ENCODE results near the gene KLHL30. TPM values are rescaled to one million over a fixed set of nuclear protein-coding genes. Genes with fewer than 3 reads are reported as not detected.

Gene KLHL30
- total RNA-seq, 1 experiment from 2014 or later = not detected

- WGBS (ENCODE audit: extremely low coverage, insufficient read length, low lambda C conversion rate) = no CpG with 5 or more reads among the region's 2 CpGs
- no peak overlapping the region for H3K27ac Mint-ChIP-seq
- no peak overlapping the region for H3K23ac ChIP-seq (ENCODE audit: insufficient read length, low read depth, low read length)
These were observed 12.1 kb upstream of the KLHL30 start for GRCh38 chr2:238126338-238126737.

More at GRCh38 chr2:238126338-238126737, 12.1 kb upstream of the KLHL30 start:
- no peak overlapping the region for H3K27ac ChIP-seq (ENCODE audit: insufficient read length, low read depth, low read length)
- no peak overlapping the region for H2BK12ac ChIP-seq (ENCODE audit: insufficient read length, low read depth, low read length)
- H3K9ac ChIP-seq (ENCODE audit: extremely low read depth, insufficient read length, low read length) = no peak overlapping the region
- TF ChIP-seq CTCF (conservative IDR thresholded peaks at IDR 0.05) = no peak
- Mint-ChIP-seq H3K36me3 (ENCODE audit: insufficient read depth in 1 of 3, low read depth in 3 of 3) (no peaks in the 10 kb centered on the region), H3K4me3 (no peak overlapping the region), H3K4me1 (no peaks in the 10 kb centered on the region), H3K9me3 (no peaks in the 10 kb centered on the region; a peak in 1 of 5 replicates), H3K27me3 (ENCODE audit: low read depth) (no peaks in the 10 kb centered on the region; the same call in 1 of the 2 replicates)
- H3K79me2 ChIP-seq (ENCODE audit: insufficient read depth, low read length) = no peaks in the 10 kb centered on the region
- no peak overlapping the region for H2BK15ac ChIP-seq (ENCODE audit: low read depth, low read length)
- no peak overlapping the region for H4K5ac ChIP-seq (ENCODE audit: insufficient read length, low read depth, low read length)
- no peaks in the 10 kb centered on the region for H3K4me1 ChIP-seq (ENCODE audit: insufficient read depth, low read length)
- no peak overlapping the region for H3K18ac ChIP-seq (ENCODE audit: insufficient read length, low read depth, low read length)
- H3T11ph ChIP-seq (ENCODE audit: low read length) = no peak overlapping the region
- H3K14ac ChIP-seq (ENCODE audit: insufficient read depth, low read length) = no peak overlapping the region
- no peak overlapping the region for H2BK5ac ChIP-seq (ENCODE audit: insufficient read length, low read length)
- no peak for DNase-seq
- H2BK20ac ChIP-seq (ENCODE audit: low read depth, low read length, poor library complexity, severe bottlenecking) = no peak overlapping the region
- no peak overlapping the region for H2AK5ac ChIP-seq (ENCODE audit: insufficient read length, low read length)
- no peak overlapping the region for H4K8ac ChIP-seq (replicated peaks; ENCODE audit: insufficient read length, low read depth, low read length)
- no peak overlapping the region for H2BK120ac ChIP-seq (ENCODE audit: low read depth, low read length, poor library complexity, severe bottlenecking)
- H3K27me3 ChIP-seq (ENCODE audit: insufficient read depth, low read length) = no peaks in the 10 kb centered on the region
- H3K79me1 ChIP-seq (ENCODE audit: insufficient read depth, low read depth, low read length, poor library complexity, severe bottlenecking) = no peaks in the 10 kb centered on the region
- H3K4me2 ChIP-seq (ENCODE audit: insufficient read depth, insufficient read length, low read length) = no peak overlapping the region
- H3K9me3 ChIP-seq (ENCODE audit: control insufficient read depth, low read depth, low read length) = no peaks in the 10 kb centered on the region
- H4K91ac ChIP-seq (ENCODE audit: insufficient read length, low read depth, low read length) = no peak overlapping the region
- H4K20me1 ChIP-seq (ENCODE audit: control insufficient read depth, insufficient read depth, insufficient read length) = no peaks in the 10 kb centered on the region
- H3K4ac ChIP-seq (ENCODE audit: low read depth, low read length) = no peak overlapping the region
- H2AFZ ChIP-seq (ENCODE audit: low read length) = no peak overlapping the region
- no peaks in the 10 kb centered on the region for H3K23me2 ChIP-seq (ENCODE audit: insufficient read length, low read depth, low read length, poor library complexity, severe bottlenecking)
- H3K56ac ChIP-seq (ENCODE audit: insufficient read length, low read depth, low read length) = no peak overlapping the region
